SK-N-DZ (cell line): ENCODE results near the gene CSPG4.

Experiments
- DNase-seq: peaks from one replicate; pipeline ENCODE4 v3.0.0-alpha.2; 2015; ENCODE audit warnings: low spot score

Gene CSPG4

GRCh38 chr15:75672646-75673425 lies 39.8 kb downstream of the CSPG4 start:
- DNase-seq = no peak

DNA sequence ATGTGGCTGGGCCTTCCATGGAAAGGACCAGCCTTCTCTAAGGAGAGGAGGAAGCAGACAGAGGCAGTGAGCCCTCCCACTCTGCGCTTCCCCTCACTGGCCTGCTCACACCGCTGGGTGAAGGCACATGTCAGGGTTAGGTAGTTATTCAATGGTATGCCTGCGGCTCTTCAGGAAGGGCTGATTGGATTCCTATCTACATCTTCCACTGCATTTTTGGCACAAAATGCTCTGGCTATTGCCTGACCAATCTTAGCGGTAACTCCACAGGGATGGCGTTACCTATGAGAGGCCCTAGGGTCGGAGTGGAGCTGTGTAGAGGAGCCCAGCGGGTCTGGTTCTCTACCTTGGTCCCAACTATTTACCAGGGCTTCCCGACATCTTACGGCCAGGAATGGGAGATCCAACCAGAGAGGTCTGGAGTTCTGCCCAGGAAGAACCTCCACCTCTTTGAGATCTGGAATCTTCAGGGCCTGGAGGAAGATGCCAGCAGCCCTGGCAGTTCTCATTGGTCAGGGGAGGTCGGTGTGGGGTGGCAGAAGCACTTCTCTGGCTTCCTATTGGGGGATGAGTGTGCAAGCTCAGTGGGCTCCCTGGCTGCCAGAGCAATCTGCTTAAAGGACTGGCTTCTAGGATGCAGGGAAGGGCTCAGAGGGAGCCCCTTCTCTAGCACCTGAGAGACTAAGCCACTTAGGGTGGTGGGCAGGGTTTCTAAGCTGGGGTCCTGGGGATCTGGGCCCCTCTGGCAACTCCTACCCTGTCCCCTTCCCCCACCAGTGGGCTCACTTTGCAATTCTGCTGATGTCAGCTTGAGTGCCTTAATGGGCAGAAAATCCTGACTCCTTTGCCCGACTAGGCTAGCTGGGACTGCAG lies 40.7 kb downstream of the CSPG4 start:
- no peak for DNase-seq

- no peak for DNase-seq
Measured at GRCh38 chr15:75669879-75670212, 42.8 kb downstream of the CSPG4 start.

GRCh38 chr15:75669191-75669878 lies 43.3 kb downstream of the CSPG4 start:
- DNase-seq = no peak

GRCh38 chr15:75666823-75667501 lies 45.7 kb downstream of the CSPG4 start:
- no peak for DNase-seq

DNA sequence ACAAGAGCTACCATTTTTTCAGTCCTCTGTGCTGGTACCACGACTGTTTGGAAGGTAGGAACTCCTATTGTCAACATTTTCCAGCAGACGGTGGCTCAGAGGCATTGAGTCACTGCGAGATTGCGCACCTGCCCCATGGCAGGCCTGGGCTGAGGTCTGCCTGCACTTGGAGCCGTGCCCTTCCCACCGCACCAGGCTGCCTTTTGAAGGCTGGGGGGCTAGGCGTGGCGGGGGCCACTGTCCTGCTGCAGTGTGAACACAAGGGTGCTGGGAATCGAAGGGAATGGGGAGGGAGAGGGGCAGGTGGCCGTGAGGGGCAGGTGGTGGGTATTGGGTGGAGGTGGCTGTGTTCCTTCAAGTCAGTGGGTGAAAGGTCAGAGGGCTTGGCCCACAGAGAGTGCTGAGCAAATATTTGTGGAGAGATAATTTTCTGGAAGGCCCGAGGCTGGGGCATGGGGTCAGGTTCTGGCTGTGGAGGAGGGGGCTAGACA lies 48.7 kb downstream of the CSPG4 start:
- DNase-seq = no peak

DNA sequence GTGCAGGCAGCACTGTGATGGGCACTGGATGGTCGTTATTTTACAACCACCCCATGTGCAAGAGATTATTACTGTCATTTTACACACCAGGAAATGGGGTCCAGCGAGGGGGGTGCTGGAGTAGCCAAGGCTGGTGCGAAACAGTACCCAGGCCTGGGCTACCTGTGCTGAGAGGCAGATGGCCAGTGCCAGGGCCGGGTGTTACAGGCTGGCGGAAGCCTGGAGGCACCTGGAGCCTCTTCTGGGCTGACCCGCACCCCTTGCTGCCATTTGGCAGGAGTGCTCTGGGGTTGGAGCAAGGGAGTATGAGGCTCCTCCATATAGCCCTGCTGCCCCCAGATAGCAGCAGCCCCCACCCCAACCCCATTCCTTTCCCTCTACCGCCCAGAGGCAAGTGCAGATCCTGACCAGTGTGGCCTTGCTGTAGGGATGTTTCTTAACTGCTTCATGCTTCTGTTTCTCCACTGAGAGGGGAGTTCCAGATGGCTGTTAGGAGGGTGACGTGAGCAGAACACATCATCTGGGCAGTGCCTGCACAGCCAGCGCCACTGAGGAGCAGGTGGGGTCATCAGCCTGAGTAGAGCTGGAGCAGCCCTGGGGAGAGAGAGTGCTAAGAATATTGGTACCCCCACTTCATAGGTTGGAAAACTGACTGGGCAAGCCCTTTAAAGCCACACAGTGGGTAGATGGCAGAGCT lies 49.7 kb downstream of the CSPG4 start:
- DNase-seq = peak; percentile 49

GRCh38 chr15:75661756-75662140 lies 50.9 kb downstream of the CSPG4 start:
- no peak for DNase-seq

GRCh38 chr15:75661100-75661755 lies 51.4 kb downstream of the CSPG4 start:
- no peak for DNase-seq

GRCh38 chr15:75659928-75660645 lies 52.6 kb downstream of the CSPG4 start:
- DNase-seq = no peak

GRCh38 chr15:75659141-75659771 lies 53.4 kb downstream of the CSPG4 start:
- DNase-seq = no peak

DNA sequence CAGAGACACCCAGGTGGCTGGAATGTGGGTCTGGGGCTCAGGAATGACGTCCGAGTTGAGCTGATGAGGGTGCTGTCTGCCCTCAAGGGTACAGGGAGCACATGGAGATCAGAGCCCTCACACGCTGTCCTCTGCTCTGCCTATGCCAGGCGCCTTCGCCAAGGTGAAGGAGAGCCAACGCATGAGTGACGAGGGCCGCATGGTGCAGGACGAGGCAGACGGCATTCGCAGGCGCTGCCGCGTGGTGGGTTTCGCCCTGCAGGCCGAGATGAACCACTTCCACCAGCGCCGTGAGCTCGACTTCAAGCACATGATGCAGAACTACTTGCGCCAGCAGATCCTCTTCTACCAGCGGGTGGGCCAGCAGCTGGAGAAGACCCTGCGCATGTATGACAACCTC lies 55.8 kb downstream of the CSPG4 start:
- DNase-seq = no peak

DNA sequence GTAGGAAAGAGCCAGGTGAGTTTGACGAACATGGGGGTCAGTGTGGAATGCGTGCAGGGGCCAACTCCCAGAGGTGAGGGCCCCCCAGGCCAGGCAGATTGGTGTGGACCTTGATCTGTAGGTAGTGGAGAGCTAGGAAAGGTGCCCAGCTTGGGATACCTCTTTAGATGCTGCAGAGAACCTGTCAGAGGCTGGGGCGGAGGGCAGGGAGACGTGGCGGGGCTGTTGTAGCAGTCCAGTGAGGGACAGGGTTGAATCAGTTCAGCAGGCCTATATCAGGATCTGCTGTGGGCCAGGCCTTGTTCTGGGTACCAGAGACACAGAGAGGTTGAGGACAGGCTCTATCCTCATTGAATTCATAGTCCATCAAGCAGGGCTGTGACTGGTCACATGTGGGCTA lies 56.3 kb downstream of the CSPG4 start:
- no peak for DNase-seq

DNA sequence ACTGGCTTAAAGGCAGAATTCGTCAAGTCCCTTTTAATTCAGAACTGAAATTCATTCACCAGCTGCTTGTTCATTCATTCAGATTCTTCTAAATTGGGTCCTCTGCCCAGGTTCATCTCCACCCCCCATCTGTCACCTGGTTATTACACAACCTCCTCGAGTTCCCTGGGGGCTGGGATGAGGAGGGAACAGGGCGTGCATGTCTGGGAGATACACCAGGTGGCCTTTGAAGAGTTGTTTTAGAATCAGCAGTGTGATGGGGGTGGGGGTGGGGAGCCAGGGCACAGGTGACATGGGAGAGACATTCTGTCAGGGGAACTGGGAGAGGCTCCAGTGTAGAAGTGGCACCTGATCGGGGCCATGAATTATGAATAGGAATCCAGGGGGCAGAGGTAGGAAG lies 56.7 kb downstream of the CSPG4 start:
- no peak for DNase-seq

DNA sequence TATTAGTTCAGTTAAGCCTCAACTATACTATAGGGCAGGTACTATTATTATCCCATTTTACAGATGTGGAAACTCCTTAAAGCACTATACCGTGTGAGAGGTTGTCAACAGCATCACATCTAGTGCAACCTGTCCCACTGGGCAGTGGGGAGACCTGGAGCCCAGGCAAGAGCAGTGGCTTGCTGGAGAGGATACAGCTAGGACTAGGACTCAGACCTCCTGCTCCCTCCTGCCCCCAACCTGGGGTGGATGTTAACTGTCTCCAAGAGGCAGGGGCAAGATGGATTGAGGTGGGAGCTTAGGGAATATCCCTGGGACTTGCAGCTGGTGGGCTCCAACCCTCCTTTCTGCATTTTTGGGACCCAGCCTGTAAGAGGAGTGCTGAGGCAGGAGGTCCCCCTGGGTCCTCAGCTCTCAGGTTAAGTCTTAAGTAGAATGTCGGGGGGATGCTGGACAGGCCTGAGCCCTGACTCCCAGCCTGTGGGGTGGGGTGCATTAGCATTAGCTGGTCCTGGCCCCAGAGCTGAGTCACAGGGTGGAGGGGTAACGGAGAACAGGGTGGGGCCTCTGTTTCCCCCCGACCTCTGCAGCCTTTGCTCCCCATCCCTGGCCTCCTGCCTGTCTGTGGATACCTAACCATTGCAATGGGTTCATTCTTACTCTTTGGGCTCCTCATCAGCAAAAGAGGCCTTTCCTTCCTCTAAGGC lies 58.3 kb downstream of the CSPG4 start:
- DNase-seq = no peak

DNA sequence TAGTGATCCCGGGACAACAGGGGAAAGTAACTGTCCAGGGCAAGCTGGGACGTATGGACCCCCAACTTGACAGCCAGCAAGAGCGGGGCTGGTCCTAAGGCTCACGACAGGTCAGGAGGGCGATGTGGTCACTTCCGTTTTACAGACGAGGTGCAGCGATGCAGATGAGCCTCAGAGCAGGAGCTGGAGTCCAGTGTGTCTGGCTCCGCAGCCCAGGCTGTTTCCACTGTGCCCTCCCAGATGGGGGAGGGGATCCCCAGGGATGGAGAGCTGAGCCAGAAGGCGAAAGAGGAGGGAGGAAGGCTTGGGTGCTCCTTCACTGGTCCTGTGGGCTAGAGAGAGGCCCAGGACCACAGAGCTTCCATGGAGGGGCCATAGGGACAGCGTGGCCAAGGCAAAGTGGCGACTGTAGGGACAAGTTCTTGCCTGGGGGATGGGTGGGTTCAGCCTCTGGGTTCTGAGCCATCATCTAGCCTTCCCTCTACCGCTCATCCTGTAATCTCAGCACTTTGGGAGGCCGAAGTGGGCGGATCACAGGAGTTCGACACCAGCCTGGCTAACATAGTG lies 59.2 kb downstream of the CSPG4 start:
- no peak for DNase-seq

DNA sequence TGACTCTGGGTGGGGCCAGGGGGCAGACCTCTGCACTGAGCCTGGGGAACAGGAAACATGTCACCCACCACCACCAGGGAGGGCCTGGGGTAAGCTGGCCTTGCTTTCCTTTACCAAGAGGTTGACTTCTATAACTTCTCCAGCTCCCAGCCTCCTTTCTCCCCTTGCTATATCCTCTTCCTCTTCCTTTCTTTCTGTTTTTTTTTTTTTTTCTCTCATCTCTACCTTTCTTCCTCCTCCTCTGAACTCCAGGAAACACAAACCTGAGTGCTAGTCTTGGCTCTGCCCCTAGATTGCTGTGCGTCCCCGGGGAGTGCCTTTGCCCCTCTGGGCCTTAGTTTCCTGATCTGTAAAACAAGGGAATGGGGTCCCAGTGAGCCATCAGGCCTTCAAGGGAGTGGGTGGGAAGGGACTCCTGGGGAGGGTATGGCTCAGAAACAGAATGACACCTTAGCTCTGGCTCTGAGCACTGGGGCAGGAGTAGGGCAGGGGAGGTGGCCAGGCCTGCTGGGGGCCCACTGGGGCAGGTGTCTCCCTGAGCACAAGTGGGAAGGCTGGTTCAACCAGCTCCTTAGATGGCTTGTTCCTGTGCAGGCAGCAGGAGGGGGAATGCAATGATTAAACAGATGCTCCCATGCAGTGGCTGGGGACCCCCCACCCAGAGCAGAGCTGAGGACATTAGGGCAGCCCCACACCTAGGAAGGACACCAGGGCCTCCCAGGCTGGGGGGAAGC lies 60.7 kb downstream of the CSPG4 start:
- DNase-seq = no peak
